HG03108 (cell line): ENCODE results near the gene BLNK.
A peak's percentile ranks its signal among the peaks of the same experiment; 100 is the strongest.

Source experiments
- ATAC-seq: cut with Tn5 transposase; IDR thresholded peaks from one replicate; pipeline ENCODE4 v1.9.1; 2021; ENCODE audit warnings: moderate library complexity; ENCODE audit not compliant: unreplicated experiment

The BLNK gene

GRCh38 chr10:96264938-96265337 is 6.4 kb downstream of the BLNK start:
- ATAC-seq: no peak

- no peak for ATAC-seq
Observed at GRCh38 chr10:96263669-96264068, 7.7 kb downstream of the BLNK start.

GRCh38 chr10:96263176-96263575 is 8.2 kb downstream of the BLNK start:
- ATAC-seq: no peak

GRCh38 chr10:96261930-96262329 is 9.4 kb downstream of the BLNK start:
- no peak for ATAC-seq

- no peak for ATAC-seq
Observed at GRCh38 chr10:96261132-96261531, 10.2 kb downstream of the BLNK start.

- no peak for ATAC-seq
Observed at GRCh38 chr10:96260014-96260413, 11.4 kb downstream of the BLNK start.

GRCh38 chr10:96259150-96259549 is 12.2 kb downstream of the BLNK start:
- no peak for ATAC-seq

GRCh38 chr10:96257944-96258343 is 13.4 kb downstream of the BLNK start:
- no peak for ATAC-seq

- ATAC-seq: no peak
Observed at GRCh38 chr10:96255549-96256333, 15.6 kb downstream of the BLNK start.

GRCh38 chr10:96254976-96255375 is 16.4 kb downstream of the BLNK start:
- ATAC-seq: no peak

- no peak for ATAC-seq
Observed at GRCh38 chr10:96252730-96253129, 18.6 kb downstream of the BLNK start.

- ATAC-seq: no peak
Observed at GRCh38 chr10:96250349-96250748, 21.0 kb downstream of the BLNK start.

GRCh38 chr10:96249264-96249663 is 22.1 kb downstream of the BLNK start:
- ATAC-seq: no peak

GRCh38 chr10:96244354-96244753 is 27.0 kb downstream of the BLNK start:
- ATAC-seq: peak; percentile 92

- no peak for ATAC-seq
Observed at GRCh38 chr10:96243296-96243695, 28.1 kb downstream of the BLNK start.

GRCh38 chr10:96242822-96243221 is 28.5 kb downstream of the BLNK start:
- ATAC-seq: no peak

GRCh38 chr10:96238646-96239623 is 32.4 kb downstream of the BLNK start:
- no peak for ATAC-seq

GRCh38 chr10:96236876-96237275 is 34.5 kb downstream of the BLNK start:
- no peak for ATAC-seq

GRCh38 chr10:96236090-96236478 is 35.3 kb downstream of the BLNK start:
- ATAC-seq: no peak

GRCh38 chr10:96235326-96236089 is 35.9 kb downstream of the BLNK start:
- ATAC-seq: no peak

- no peak for ATAC-seq
Observed at GRCh38 chr10:96233959-96234358, 37.4 kb downstream of the BLNK start.
